BJ (cell line): Measurements from ENCODE around the gene MGST3. TPM values are rescaled to one million over a fixed set of nuclear protein-coding genes. Genes with fewer than 3 reads are reported as not detected.

Experiments used
- CTCF ChIA-PET: fragments of 350-600 bp; formaldehyde crosslinking; extraction: SDS; loops from one replicate; lab custom pipeline; 2021; ENCODE audit warnings: antibody characterized with exemption, inconsistent platforms; lab: Yijun Ruan, JAX
- POLR2A ChIA-PET: fragments of 300-600 bp; sonication (Branson Sonifier 250); formaldehyde crosslinking; extraction: SDS; loops from one replicate; lab custom pipeline; 2021; ENCODE audit warnings: antibody characterized with exemption; lab: Charles Lee
- DNase-seq: peaks from one replicate; pipeline ENCODE4 v3.0.0-alpha.2; 2011; ENCODE audit warnings: low read depth
- H3K27me3 ChIP-seq: 2 replicates; pipeline ENCODE4 v1.6.0; 2011; ENCODE audit warnings: low read length; ENCODE audit not compliant: control insufficient read depth, insufficient read depth
- H3K36me3 ChIP-seq: 2 replicates; pipeline ENCODE4 v1.5.1; 2011; ENCODE audit warnings: low read length; ENCODE audit not compliant: control insufficient read depth, insufficient read depth
- H3K4me3 ChIP-seq: 2 replicates; pipeline ENCODE4 v1.5.1; 2011; ENCODE audit warnings: low read depth, mild to moderate bottlenecking, control low read depth, low read length
- polyA plus RNA-seq: library from polyadenylated mRNA; depleted of rRNA; stranded (reverse); fragments of >200 nt; gene quantifications from 2 replicates; pipeline ENCODE4 v1.2.3, GENCODE V29; 2011
- TF ChIP-seq, protein P1 (sequence below): IDR thresholded peaks from 2 replicates; pipeline ENCODE4 v1.5.1; 2011; ENCODE audit warnings: low read depth, mild to moderate bottlenecking, control low read depth, inconsistent platforms, low read length, moderate library complexity; ENCODE audit not compliant: insufficient read depth

Gene MGST3
- polyA plus RNA-seq, 1 experiment = 220 TPM

DNA sequence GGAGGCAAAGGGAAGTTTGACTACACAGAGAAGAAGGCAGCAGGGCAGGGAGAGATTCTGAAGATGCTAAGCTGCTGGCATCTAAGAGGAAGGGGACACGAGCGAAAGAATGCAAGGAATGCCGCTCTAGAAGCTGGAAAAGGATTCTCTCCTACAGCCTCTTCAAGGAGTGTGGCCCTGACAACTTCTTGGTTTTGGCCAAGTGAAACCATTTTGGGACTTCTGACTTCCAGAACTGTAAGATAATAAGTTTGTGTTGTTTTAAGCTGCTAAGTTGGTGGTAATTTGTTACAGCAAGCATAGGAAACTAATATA lies 28.5 kb downstream of the MGST3 start:
- H3K4me3 ChIP-seq = no peak overlapping the region
- no peaks in the 10 kb centered on the region for H3K27me3 ChIP-seq
- CTCF ChIA-PET = no interaction called here
- DNase-seq = no peak
- TF ChIP-seq, protein P1, sequence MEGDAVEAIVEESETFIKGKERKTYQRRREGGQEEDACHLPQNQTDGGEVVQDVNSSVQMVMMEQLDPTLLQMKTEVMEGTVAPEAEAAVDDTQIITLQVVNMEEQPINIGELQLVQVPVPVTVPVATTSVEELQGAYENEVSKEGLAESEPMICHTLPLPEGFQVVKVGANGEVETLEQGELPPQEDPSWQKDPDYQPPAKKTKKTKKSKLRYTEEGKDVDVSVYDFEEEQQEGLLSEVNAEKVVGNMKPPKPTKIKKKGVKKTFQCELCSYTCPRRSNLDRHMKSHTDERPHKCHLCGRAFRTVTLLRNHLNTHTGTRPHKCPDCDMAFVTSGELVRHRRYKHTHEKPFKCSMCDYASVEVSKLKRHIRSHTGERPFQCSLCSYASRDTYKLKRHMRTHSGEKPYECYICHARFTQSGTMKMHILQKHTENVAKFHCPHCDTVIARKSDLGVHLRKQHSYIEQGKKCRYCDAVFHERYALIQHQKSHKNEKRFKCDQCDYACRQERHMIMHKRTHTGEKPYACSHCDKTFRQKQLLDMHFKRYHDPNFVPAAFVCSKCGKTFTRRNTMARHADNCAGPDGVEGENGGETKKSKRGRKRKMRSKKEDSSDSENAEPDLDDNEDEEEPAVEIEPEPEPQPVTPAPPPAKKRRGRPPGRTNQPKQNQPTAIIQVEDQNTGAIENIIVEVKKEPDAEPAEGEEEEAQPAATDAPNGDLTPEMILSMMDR = no peak
- peaks cover 10% of the 10 kb centered on the region for H3K36me3 ChIP-seq
- POLR2A ChIA-PET = no interaction called here

DNA sequence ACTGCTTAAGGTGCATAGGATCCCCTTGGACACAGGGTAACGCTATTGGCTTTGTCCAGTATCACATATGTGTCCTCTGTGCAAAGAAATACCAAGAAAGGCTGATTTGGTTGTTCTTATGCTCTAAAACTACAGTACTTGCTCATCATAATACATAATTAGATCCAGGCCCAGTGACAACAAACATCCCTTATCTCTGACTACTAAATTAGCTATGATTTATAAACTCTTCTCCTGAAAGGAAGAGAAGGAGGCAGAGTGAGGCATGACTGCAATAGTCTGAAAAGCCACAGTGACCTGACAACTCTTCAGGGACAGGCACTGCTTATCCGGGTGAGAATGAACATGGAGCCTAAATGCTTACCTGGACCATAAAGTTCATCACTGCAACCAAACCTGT lies 30.7 kb downstream of the MGST3 start:
- Histone ChIP-seq H3K27me3 (no peaks in the 10 kb centered on the region), H3K4me3 (no peak overlapping the region), H3K36me3 (peaks cover 9% of the 10 kb centered on the region)
- POLR2A ChIA-PET = no interaction called here
- DNase-seq = no peak
- CTCF ChIA-PET = interaction anchor here (0.6 to 0.8 kb wide), 4 partner anchors 20 to 818 kb away, joined by 3 to 5 read pairs (median 4); no protein-coding TSS in a partner anchor
- TF ChIP-seq, protein P1 = no peak

DNA sequence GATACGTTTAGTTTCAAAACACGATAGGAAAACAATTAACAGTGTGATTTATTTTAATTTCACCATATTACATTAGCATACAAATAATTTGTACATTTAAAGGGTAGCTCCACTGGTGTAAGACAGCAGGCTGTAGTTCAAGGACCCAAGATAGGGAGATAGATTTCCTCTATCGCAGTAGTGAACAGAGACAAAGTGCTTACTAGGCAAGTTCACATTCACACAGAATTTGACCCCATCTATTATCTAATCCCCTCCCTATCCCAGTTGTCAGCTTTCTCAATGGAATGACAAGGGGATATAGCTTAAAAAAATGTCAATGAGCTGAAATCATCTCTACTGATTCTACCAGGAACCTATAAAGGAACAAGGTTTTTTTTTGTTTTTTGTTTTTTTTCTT lies 31.2 kb downstream of the MGST3 start:
- H3K27me3 ChIP-seq = no peaks in the 10 kb centered on the region
- TF ChIP-seq, protein P1 = no peak
- ChIA-PET CTCF (interaction anchor here (0.6 to 0.8 kb wide), 4 partner anchors 20 to 818 kb away, joined by 3 to 5 read pairs (median 4); no protein-coding TSS in a partner anchor), POLR2A (no interaction called here)
- DNase-seq = no peak
- H3K36me3 ChIP-seq = peaks cover 8% of the 10 kb centered on the region
- no peak overlapping the region for H3K4me3 ChIP-seq

DNA sequence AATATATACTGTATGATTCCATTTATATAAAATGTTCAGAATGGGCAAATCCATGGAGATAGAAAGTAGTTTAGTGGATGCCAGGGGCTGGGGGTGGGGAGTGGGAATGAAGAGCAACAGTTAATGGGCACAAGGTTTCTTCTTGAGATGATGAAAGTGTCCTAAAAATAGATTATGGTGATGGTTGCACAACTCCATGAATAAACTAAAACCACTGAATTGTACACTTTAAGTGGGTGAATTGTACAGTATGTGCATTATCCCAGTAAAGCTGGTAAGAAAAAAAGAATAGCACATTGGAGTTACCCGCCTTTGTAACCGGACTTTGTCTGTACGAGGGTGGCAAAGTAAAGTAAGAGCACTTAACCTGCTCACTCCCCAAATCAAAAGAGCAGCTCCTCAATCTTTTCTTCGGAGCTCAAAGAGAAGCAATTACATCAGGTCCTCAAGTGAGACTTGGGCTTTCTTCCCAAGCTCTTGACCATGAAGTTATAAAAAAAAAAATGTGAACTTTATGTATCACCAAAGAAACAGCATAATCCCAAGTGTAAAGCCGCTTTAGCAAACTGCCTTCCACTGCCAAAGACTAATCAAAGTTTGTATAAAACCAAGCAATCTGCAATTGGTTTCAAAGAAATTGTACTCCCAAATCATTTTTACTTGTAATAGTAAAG lies 35.3 kb downstream of the MGST3 start:
- ChIA-PET POLR2A (no interaction called here), CTCF (interaction anchor here (1.2 kb wide), 1 partner anchor 27 kb away, joined by 3 read pairs; no protein-coding TSS in a partner anchor)
- H3K27me3 ChIP-seq = no peaks in the 10 kb centered on the region
- no peak overlapping the region for H3K4me3 ChIP-seq
- H3K36me3 ChIP-seq = peaks cover 11% of the 10 kb centered on the region
- peak; percentile 17 for DNase-seq
- TF ChIP-seq, protein P1 = no peak

DNA sequence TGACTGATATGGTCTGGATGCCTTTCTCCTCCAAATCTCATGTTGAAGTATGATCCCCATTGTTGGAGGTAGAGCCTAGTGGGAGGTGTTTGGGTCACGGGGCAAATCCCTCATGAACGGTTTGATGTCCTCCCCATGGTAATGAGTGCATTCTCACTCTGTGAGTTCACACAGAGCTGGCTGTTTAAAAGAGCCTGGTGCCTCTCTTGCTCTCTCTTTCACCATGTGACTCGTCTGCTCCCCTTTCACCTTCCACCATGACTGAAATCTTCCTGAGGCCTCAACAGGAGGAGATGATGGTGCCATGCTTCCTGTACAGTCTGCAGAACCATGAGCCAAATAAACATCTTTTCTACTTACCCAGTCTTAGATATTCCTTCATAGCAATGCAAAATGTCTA lies 37.1 kb downstream of the MGST3 start:
- POLR2A ChIA-PET = no interaction called here
- no peak for DNase-seq
- CTCF ChIA-PET = no interaction called here
- no peaks in the 10 kb centered on the region for H3K27me3 ChIP-seq
- no peak overlapping the region for H3K4me3 ChIP-seq
- TF ChIP-seq, protein P1 = no peak
- peaks cover 13% of the 10 kb centered on the region for H3K36me3 ChIP-seq
